WTC11 (cell line): ENCODE data around the gene CORO2B. TPM values are rescaled to one million over a fixed set of nuclear protein-coding genes. Genes with fewer than 3 reads are reported as not detected.

Experiments used
- ATAC-seq: fragments of 200-7000 bp; cut with Tn5 transposase; 2 replicates; pipeline ENCODE4 v1.10.0; 2021; ENCODE audit warnings: mild to moderate bottlenecking, moderate library complexity
- CTCF ChIA-PET: fragments of 300-600 bp; sonication (Branson Sonifier 250); formaldehyde crosslinking; loops from one replicate; lab custom pipeline; 2021; ENCODE audit warnings: antibody characterized with exemption; lab: Charles Lee
- POLR2A ChIA-PET: fragments of 350-600 bp; sonication (Branson Sonifier 250); formaldehyde crosslinking; loops from one replicate; lab custom pipeline; 2021; ENCODE audit warnings: antibody characterized with exemption; lab: Charles Lee
- DNase-seq: peaks from one replicate; pipeline ENCODE4 v3.0.0; 2021; ENCODE audit warnings: low spot score
- H3K27ac Mint-ChIP-seq: 2 replicates; pipeline ENCODE4 v1.8.0; 2021; ENCODE audit warnings: mixed read lengths
- H3K27me3 Mint-ChIP-seq: 2 replicates; pipeline ENCODE4 v1.8.0; 2021; ENCODE audit warnings: low read depth, mild to moderate bottlenecking, moderate library complexity, mixed read lengths
- H3K36me3 Mint-ChIP-seq: 2 replicates; pipeline ENCODE4 v1.8.0; 2021; ENCODE audit warnings: mixed read lengths
- H3K4me1 Mint-ChIP-seq: 2 replicates; pipeline ENCODE4 v1.8.0; 2022; ENCODE audit warnings: mixed read lengths
- H3K4me3 Mint-ChIP-seq: 2 replicates; pipeline ENCODE4 v1.8.0; 2021; ENCODE audit warnings: mild to moderate bottlenecking, moderate library complexity, mixed read lengths
- H3K9me3 Mint-ChIP-seq: 2 replicates; pipeline ENCODE4 v1.8.0; 2021; ENCODE audit warnings: mixed read lengths
- AFF4 ChIP-seq: sonication (generic); formaldehyde crosslinking; IDR thresholded peaks from 2 replicates; pipeline ENCODE4 v1.8.1; 2023; ENCODE audit warnings: mild to moderate bottlenecking, missing genetic modification reagents, borderline replicate concordance
- GRHL2 ChIP-seq: fragments of 250-450 bp; sonication (Bioruptor Pico); IDR thresholded peaks from 2 replicates; pipeline ENCODE4 v1.8.0; 2022; ENCODE audit warnings: mild to moderate bottlenecking, moderate library complexity; ENCODE audit not compliant: insufficient replicate concordance, severe bottlenecking
- NFYB ChIP-seq: sonication (generic); formaldehyde crosslinking; conservative IDR thresholded peaks from 2 replicates; pipeline ENCODE4 v1.8.0; 2022; ENCODE audit warnings: low read depth, missing genetic modification reagents
- STAT6 ChIP-seq: sonication (generic); formaldehyde crosslinking; conservative IDR thresholded peaks from 2 replicates; pipeline ENCODE4 v1.8.1; 2023; ENCODE audit warnings: mild to moderate bottlenecking, low read depth, missing genetic modification reagents, moderate library complexity
- ZNF281 ChIP-seq: sonication (generic); formaldehyde crosslinking; IDR thresholded peaks from 2 replicates; pipeline ENCODE4 v1.8.0; 2023; ENCODE audit warnings: mild to moderate bottlenecking, missing genetic modification reagents
- total RNA-seq: library from RNA; stranded (reverse); gene quantifications from 3 replicates; pipeline ENCODE4 v1.2.3, GENCODE V29; 2021
- TF ChIP-seq, protein P1 (sequence below): fragments of 250-450 bp; sonication (Bioruptor Pico); IDR thresholded peaks from 2 replicates; pipeline ENCODE4 v1.9.0; 2021; ENCODE audit warnings: mild to moderate bottlenecking, borderline replicate concordance

The CORO2B gene
- total RNA-seq, 1 experiment from 2014 or later, result 4.9 TPM

DNA sequence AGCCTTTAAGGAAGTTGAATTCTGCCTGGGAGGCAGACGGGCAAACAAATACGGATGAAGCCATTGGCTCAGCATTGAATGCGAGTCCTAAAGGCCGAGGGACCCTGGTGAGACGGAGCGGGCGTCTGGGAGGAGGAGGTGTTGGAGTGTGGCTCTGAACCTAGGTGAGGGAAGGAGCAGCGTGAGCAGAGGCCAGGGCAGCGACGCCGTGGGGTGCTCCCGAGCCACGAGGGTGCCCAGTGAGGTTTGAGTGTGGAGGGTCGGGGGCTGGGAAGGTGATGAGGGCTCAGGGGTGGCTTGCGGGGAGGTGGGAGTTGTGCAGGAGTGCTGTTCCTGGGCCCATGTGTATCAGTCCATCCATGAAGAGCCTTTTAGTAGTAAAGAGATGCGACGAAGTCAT lies 17.0 kb downstream of the CORO2B start (continued):
- TF ChIP-seq STAT6, result no peak
- TF ChIP-seq, protein P1, sequence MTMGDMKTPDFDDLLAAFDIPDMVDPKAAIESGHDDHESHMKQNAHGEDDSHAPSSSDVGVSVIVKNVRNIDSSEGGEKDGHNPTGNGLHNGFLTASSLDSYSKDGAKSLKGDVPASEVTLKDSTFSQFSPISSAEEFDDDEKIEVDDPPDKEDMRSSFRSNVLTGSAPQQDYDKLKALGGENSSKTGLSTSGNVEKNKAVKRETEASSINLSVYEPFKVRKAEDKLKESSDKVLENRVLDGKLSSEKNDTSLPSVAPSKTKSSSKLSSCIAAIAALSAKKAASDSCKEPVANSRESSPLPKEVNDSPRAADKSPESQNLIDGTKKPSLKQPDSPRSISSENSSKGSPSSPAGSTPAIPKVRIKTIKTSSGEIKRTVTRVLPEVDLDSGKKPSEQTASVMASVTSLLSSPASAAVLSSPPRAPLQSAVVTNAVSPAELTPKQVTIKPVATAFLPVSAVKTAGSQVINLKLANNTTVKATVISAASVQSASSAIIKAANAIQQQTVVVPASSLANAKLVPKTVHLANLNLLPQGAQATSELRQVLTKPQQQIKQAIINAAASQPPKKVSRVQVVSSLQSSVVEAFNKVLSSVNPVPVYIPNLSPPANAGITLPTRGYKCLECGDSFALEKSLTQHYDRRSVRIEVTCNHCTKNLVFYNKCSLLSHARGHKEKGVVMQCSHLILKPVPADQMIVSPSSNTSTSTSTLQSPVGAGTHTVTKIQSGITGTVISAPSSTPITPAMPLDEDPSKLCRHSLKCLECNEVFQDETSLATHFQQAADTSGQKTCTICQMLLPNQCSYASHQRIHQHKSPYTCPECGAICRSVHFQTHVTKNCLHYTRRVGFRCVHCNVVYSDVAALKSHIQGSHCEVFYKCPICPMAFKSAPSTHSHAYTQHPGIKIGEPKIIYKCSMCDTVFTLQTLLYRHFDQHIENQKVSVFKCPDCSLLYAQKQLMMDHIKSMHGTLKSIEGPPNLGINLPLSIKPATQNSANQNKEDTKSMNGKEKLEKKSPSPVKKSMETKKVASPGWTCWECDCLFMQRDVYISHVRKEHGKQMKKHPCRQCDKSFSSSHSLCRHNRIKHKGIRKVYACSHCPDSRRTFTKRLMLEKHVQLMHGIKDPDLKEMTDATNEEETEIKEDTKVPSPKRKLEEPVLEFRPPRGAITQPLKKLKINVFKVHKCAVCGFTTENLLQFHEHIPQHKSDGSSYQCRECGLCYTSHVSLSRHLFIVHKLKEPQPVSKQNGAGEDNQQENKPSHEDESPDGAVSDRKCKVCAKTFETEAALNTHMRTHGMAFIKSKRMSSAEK (CRISPR knock-in tag), result no peak

DNA sequence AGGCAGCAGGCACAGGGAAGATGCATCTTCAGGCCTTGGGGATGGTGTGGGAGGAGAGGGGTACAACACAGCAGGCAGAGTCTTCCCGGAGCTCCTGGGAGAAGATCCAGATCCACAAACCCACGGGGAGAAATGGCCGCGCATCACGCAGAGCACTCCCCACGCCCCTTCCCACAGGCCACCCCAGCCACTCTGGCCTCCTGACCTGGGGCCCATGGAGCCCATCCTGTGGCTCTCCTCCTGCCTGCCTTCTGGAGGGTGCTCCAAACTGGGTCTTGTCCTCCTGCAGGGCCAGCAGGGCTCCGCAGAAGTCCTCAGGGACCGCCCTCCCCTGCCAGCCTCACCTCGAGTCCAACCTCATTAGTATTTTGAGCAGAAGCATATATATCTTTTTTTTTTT lies 17.9 kb downstream of the CORO2B start:
- no peak for DNase-seq
- H3K27ac Mint-ChIP-seq, result no peak overlapping the region
- POLR2A ChIA-PET, result no interaction called here
- no peak overlapping the region for H3K4me3 Mint-ChIP-seq
- TF ChIP-seq NFYB (CRISPR knock-in tag), result no peak
- TF ChIP-seq GRHL2, result no peak
- no peak for TF ChIP-seq AFF4 (CRISPR knock-in tag)
- TF ChIP-seq, all 79 proteins: peak for 0
- peaks cover 55% of the 10 kb centered on the region for H3K4me1 Mint-ChIP-seq
- H3K36me3 Mint-ChIP-seq, result no peaks in the 10 kb centered on the region
- no peaks in the 10 kb centered on the region; the same call in 1 of the 2 replicates for H3K27me3 Mint-ChIP-seq
- ATAC-seq, result no peak
- CTCF ChIA-PET, result no interaction called here
- H3K9me3 Mint-ChIP-seq, result no peaks in the 10 kb centered on the region

GRCh38 chr15:68597581-68597980 lies 18.8 kb downstream of the CORO2B start:
- ChIA-PET POLR2A (interaction anchor here (0.7 kb wide), 1 partner anchor 16 kb away, joined by 3 read pairs; no protein-coding TSS in a partner anchor), CTCF (interaction anchor here (1.8 kb wide), 2 partner anchors 34 to 43 kb away, joined by 4 to 8 read pairs; no protein-coding TSS in a partner anchor)
- Mint-ChIP-seq H3K27ac (no peak overlapping the region), H3K9me3 (no peaks in the 10 kb centered on the region), H3K36me3 (no peaks in the 10 kb centered on the region), H3K4me3 (no peak overlapping the region), H3K27me3 (no peaks in the 10 kb centered on the region; the same call in 1 of the 2 replicates), H3K4me1 (peaks cover 62% of the 10 kb centered on the region)
- ATAC-seq (no peak), DNase-seq (no peak)
- no peak for TF ChIP-seq ZNF281 (CRISPR knock-in tag)
